Measurements from ENCODE around the gene DACT2. TPM values are rescaled to one million over a fixed set of nuclear protein-coding genes. Genes with fewer than 3 reads are reported as not detected.

Gene DACT2
- total RNA-seq, 1 experiment from 2014 or later, result not detected

GRCh38 chr6:168309997-168310396 lies 9.6 kb downstream of the DACT2 start:
- no peak for DNase-seq (ENCODE audit: low read depth in 1 of 2, low spot score in 2 of 2)
- no peaks in the 10 kb centered on the region for H3K9me3 ChIP-seq (replicated peaks)
- no peaks in the 10 kb centered on the region for H3K4me1 ChIP-seq (replicated peaks)
- H3K36me3 ChIP-seq, result no peaks in the 10 kb centered on the region
- H3K27me3 ChIP-seq (replicated peaks), result no peaks in the 10 kb centered on the region
- H3K4me3 ChIP-seq, result no peak overlapping the region
- H3K27ac ChIP-seq, result no peak overlapping the region

DNA sequence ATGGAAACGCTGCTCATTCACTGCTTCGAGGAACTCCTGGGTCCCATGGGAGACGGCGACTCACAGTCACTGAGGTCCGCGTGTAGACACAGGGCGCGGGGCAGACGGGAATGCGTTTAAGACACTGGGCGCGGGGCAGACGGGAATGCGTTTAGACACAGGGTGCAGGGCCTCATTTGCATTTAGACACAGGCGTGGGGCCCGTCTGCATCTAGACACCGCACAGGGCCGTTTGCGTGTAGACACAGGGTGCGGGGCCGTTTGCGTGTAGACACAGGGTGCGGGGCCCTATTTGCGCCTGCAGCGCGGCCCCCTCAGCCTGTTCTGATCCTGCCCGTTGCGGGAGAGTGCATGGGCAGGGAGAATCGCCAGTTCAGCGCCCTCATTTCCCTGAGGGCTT lies 10.4 kb downstream of the DACT2 start:
- Histone ChIP-seq H3K27me3 (replicated peaks) (no peaks in the 10 kb centered on the region), H3K36me3 (no peaks in the 10 kb centered on the region), H3K9me3 (replicated peaks) (no peaks in the 10 kb centered on the region), H3K27ac (no peak overlapping the region), H3K4me3 (no peak overlapping the region), H3K4me1 (replicated peaks) (no peaks in the 10 kb centered on the region)
- DNase-seq (ENCODE audit: low read depth in 1 of 2, low spot score in 2 of 2), result no peak

DNA sequence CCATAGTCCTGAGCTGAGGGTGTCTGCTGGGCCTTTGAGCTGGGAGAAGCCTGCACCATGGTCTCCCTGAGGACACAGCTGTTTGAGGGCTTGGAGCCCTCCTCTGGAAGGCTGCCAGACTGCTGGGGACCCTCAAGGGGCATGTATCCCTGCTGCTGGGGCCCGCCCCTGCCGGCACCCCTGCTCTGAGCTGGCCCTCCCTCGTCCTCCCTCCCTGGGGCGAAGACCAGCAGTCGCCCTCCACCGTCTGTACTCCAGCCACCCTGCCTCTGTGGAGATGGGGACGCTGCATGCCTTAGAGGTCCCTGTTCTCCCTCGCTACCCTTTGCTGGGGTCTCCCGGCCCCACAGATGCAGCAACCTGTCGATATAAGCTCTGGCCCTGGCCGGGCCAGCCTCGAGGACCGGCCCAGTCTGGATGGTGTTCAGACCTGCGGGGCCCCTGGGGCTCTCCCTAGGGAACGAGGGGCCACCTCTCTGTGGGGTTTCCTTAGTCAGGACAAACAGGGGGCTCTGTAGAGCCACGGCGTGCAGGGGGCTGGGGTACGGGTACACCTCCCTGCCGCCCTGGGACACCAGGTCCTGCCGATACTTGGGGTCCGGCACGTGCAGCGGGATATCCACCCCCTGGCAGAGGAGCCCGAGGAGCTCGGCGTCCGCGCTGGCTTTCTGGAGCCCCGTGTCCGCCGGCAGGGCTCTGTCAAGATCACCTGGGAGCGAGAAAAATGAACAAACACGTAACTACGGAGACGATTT lies 11.0 kb downstream of the DACT2 start:
- Histone ChIP-seq H3K4me3 (no peak overlapping the region), H3K27me3 (replicated peaks) (no peaks in the 10 kb centered on the region), H3K9me3 (replicated peaks) (no peaks in the 10 kb centered on the region), H3K36me3 (no peaks in the 10 kb centered on the region), H3K4me1 (replicated peaks) (no peaks in the 10 kb centered on the region), H3K27ac (no peak overlapping the region)
- no peak for DNase-seq (ENCODE audit: low read depth in 1 of 2, low spot score in 2 of 2)

DNA sequence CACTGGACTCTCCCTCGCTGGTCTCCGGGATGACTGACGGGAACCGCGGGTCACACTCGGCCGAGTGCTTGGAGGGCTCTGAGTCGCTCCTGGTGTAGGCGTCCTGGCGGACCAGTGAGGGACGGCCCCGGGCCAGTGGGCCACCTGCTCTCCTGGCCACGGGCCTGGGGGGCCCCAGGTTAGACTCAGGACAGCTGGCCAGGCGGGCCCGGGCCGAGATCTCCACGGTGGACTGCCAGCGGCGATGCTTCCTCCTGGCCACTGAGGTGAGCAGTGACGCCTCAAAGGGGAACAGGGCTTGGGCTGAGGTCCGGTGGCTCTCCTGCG lies 11.9 kb downstream of the DACT2 start:
- no peaks in the 10 kb centered on the region for H3K27me3 ChIP-seq (replicated peaks)
- DNase-seq (ENCODE audit: low read depth in 1 of 2, low spot score in 2 of 2), result no peak
- H3K4me3 ChIP-seq, result no peak overlapping the region
- H3K4me1 ChIP-seq (replicated peaks), result no peaks in the 10 kb centered on the region
- H3K9me3 ChIP-seq (replicated peaks), result no peaks in the 10 kb centered on the region
- H3K27ac ChIP-seq, result no peak overlapping the region
- H3K36me3 ChIP-seq, result no peaks in the 10 kb centered on the region

GRCh38 chr6:168307015-168307694 lies 12.4 kb downstream of the DACT2 start:
- Histone ChIP-seq H3K27ac (no peak overlapping the region), H3K4me3 (no peak overlapping the region), H3K9me3 (replicated peaks) (no peaks in the 10 kb centered on the region), H3K4me1 (replicated peaks) (no peaks in the 10 kb centered on the region), H3K27me3 (replicated peaks) (no peaks in the 10 kb centered on the region), H3K36me3 (no peaks in the 10 kb centered on the region)
- no peak for DNase-seq (ENCODE audit: low read depth in 1 of 2, low spot score in 2 of 2)

DNA sequence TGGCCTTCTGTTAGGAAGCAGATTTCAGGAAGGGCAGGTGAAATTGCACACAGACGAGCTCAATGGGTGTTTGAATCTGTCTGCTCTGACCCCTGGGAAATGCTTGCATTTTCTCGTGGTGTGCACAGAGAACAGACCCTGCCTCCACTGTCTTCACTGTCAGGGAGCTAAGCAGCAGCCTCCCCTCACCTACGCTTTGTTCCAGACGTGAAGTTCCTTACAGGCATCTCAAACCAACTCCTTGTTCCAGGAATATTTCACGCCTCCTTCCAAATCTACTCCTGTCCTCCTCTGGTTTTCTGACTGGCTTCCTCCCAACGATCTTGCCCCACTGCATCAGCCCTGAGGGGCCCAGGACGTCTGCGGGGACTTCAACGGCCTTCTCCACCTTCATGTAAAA lies 13.7 kb downstream of the DACT2 start:
- Histone ChIP-seq H3K27ac (no peak overlapping the region), H3K27me3 (replicated peaks) (no peaks in the 10 kb centered on the region), H3K9me3 (replicated peaks) (no peaks in the 10 kb centered on the region), H3K4me1 (replicated peaks) (no peaks in the 10 kb centered on the region), H3K4me3 (no peak overlapping the region), H3K36me3 (no peaks in the 10 kb centered on the region)
- no peak for DNase-seq (ENCODE audit: low read depth in 1 of 2, low spot score in 2 of 2)

GRCh38 chr6:168305096-168305749 lies 14.4 kb downstream of the DACT2 start:
- no peak for DNase-seq (ENCODE audit: low read depth in 1 of 2, low spot score in 2 of 2)

GRCh38 chr6:168304752-168305015 lies 14.9 kb downstream of the DACT2 start:
- Histone ChIP-seq H3K9me3 (replicated peaks) (no peaks in the 10 kb centered on the region), H3K4me3 (no peak overlapping the region), H3K27ac (no peak overlapping the region), H3K4me1 (replicated peaks) (no peaks in the 10 kb centered on the region), H3K27me3 (replicated peaks) (no peaks in the 10 kb centered on the region), H3K36me3 (no peaks in the 10 kb centered on the region)
- no peak for DNase-seq (ENCODE audit: low read depth in 1 of 2, low spot score in 2 of 2)

More at GRCh38 chr6:168305096-168305749, 14.4 kb downstream of the DACT2 start:
- Histone ChIP-seq H3K27ac (no peak overlapping the region), H3K9me3 (replicated peaks) (no peaks in the 10 kb centered on the region), H3K4me1 (replicated peaks) (no peaks in the 10 kb centered on the region), H3K27me3 (replicated peaks) (no peaks in the 10 kb centered on the region), H3K4me3 (no peak overlapping the region), H3K36me3 (no peaks in the 10 kb centered on the region)

DNA sequence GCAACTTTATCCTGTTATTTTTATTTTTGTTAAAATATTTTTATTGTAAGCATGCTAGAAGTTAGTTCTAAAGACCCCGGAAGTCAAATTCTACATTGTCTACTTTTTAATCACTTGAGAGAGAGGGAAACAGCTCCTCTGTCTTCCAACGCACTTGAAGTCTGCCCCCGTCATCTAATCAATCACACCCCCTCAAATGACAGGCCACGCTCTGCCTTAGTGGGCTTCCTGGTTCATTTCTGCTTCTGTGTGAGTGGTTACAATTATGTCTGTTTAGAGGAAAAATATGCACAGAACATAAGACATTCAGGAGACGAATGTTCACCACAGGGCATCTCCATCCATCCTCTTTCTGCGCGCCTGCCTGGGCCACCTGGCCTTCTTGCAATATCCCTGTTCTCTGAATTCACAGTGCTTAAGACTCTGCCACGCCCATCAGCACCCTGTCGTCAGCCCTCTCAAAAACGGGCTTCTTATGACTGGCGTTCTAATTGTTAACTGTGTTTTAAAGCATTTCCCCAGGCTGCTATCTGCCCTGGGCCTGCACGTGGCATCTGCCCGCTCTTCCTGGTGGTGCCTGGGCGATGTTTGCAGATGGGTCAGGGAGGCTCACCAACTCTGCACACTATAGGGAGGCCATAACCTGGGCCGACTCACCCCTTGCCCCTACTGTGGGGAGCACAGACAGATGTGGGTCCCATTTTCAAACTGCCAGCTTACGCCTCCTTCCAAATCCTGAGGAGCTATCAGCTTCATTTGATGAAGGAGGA lies 15.4 kb downstream of the DACT2 start:
- Histone ChIP-seq H3K4me3 (no peak overlapping the region), H3K27ac (no peak overlapping the region), H3K9me3 (replicated peaks) (no peaks in the 10 kb centered on the region), H3K27me3 (replicated peaks) (no peaks in the 10 kb centered on the region), H3K4me1 (replicated peaks) (no peaks in the 10 kb centered on the region), H3K36me3 (no peaks in the 10 kb centered on the region)
- no peak for DNase-seq (ENCODE audit: low read depth in 1 of 2, low spot score in 2 of 2)

DNA sequence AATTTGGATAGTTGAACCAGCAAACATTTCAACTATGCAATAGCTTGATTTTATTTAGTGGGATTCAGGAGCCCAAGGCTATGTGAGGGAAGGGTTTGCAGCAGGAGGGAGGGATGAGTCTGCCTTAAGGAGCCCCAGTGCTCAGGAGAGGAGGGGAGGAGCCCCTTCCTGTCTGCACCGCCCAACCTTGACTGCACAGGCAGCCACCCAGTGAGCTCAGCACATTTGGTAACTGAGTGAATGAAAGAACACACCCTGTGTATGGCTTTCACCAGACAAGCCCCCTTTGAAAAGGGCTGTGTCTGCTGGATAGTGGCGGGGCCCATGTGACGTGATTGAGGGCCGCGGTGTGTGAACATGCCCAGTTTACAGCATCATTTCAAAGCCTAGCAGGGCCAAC lies 17.0 kb downstream of the DACT2 start:
- no peaks in the 10 kb centered on the region for H3K27me3 ChIP-seq (replicated peaks)
- H3K9me3 ChIP-seq (replicated peaks), result no peaks in the 10 kb centered on the region
- no peak for DNase-seq (ENCODE audit: low read depth in 1 of 2, low spot score in 2 of 2)
- no peak overlapping the region for H3K4me3 ChIP-seq
- H3K36me3 ChIP-seq, result no peaks in the 10 kb centered on the region
- H3K27ac ChIP-seq, result no peak overlapping the region
- H3K4me1 ChIP-seq (replicated peaks), result no peaks in the 10 kb centered on the region

GRCh38 chr6:168301648-168302398 lies 17.8 kb downstream of the DACT2 start:
- H3K9me3 ChIP-seq (replicated peaks), result no peaks in the 10 kb centered on the region
- H3K4me1 ChIP-seq (replicated peaks), result no peaks in the 10 kb centered on the region
- H3K4me3 ChIP-seq, result no peak overlapping the region
- H3K27ac ChIP-seq, result no peak overlapping the region
- no peaks in the 10 kb centered on the region for H3K27me3 ChIP-seq (replicated peaks)
- no peak for DNase-seq (ENCODE audit: low read depth in 1 of 2, low spot score in 2 of 2)
- no peaks in the 10 kb centered on the region for H3K36me3 ChIP-seq

GRCh38 chr6:168300975-168301647 lies 18.5 kb downstream of the DACT2 start:
- Histone ChIP-seq H3K36me3 (no peaks in the 10 kb centered on the region), H3K27ac (no peak overlapping the region), H3K4me3 (no peak overlapping the region), H3K9me3 (replicated peaks) (no peaks in the 10 kb centered on the region), H3K27me3 (replicated peaks) (no peaks in the 10 kb centered on the region), H3K4me1 (replicated peaks) (no peaks in the 10 kb centered on the region)
- DNase-seq (ENCODE audit: low read depth in 1 of 2, low spot score in 2 of 2), result no peak
